ENCODE data around the gene SFXN5.

DNA sequence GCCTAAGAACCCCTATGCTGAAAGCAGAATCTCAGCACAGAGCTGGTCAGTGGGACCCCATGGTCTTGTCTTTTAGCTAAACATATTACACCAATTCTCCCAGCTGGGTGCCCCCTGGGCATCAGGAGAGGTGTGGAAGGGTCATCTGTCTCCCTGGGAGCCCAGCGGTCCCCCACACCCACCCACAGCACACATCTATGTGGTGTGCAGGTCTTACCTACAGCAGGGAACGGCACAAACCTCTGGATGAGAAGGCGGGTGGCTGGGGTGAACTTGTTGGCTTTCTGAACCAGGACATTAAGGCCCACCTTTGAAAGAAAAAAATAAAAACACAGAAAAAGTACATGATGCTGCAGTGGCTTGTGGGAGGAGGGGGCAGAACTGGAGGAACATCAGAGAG lies 83.5 kb downstream of the SFXN5 start:
- TF ChIP-seq POLR2A (IDR thresholded peaks at IDR 0.05; ENCODE audit: control extremely low read depth in 1 of 2, low read depth in 2 of 2, low read length in 2 of 2) (no peak), SIN3A (conservative IDR thresholded peaks at IDR 0.05 in 1 of 2, IDR thresholded peaks at IDR 0.05 in 1 of 2; ENCODE audit: low read depth in 1 of 2, low read length in 2 of 2) (no peak), CEBPB (IDR thresholded peaks at IDR 0.05; ENCODE audit: low read depth, low read length) (no peak), EZH2 (IDR thresholded peaks at IDR 0.05; ENCODE audit: low read depth, low read length, severe bottlenecking) (no peak), CTCF (IDR thresholded peaks at IDR 0.05; ENCODE audit: control extremely low read depth in 1 of 3, insufficient read depth in 1 of 3, low read depth in 1 of 3, low read length in 3 of 3) (no peak)
